Measurements from ENCODE around the gene DIPK2B. TPM values are rescaled to one million over a fixed set of nuclear protein-coding genes. Genes with fewer than 3 reads are reported as not detected.

The DIPK2B gene
- polyA plus RNA-seq, 2 of the 4 experiments (the other 2 are of a cell fraction): not detected

- TF ChIP-seq MYC (IDR thresholded peaks at IDR 0.05; ENCODE audit: borderline replicate concordance, low read length) (no peak), SMC3 (IDR thresholded peaks at IDR 0.05) (no peak), CHD2 (IDR thresholded peaks at IDR 0.05; ENCODE audit: low read length, partially characterized antibody) (no peak)
These were observed 29.7 kb upstream of the DIPK2B start (continued) for GRCh38 chrX:45230410-45230809.

- H3K4me3 ChIP-seq: no peak overlapping the region
- no peak for TF ChIP-seq ZFP36 (IDR thresholded peaks at IDR 0.05; ENCODE audit: borderline replicate concordance, partially characterized antibody)
- no peak for TF ChIP-seq PHF8 (IDR thresholded peaks at IDR 0.05; ENCODE audit: borderline replicate concordance, low read depth)
- CTCF ChIA-PET: interaction anchor here (0.6 kb wide), 1 partner anchor 14 kb away, joined by 4 read pairs; no protein-coding TSS in a partner anchor
- no peaks in the 10 kb centered on the region for H3K4me1 ChIP-seq
- no peaks in the 10 kb centered on the region for H3K9me3 ChIP-seq
- no peak overlapping the region for H3K27ac ChIP-seq
- no peak overlapping the region for H3K4me2 ChIP-seq
- DNase-seq (ENCODE audit: low read depth in 1 of 2, low spot score in 1 of 2) (no peak), ATAC-seq (no peak), FAIRE-seq (no peak)
- POLR2A ChIA-PET: no interaction called here
- no CpG with 5 or more reads among the region's 6 CpGs for WGBS (ENCODE audit: missing lambda C conversion rate)
These were observed 28.7 kb upstream of the DIPK2B start for GRCh38 chrX:45229348-45229747.

- WGBS (ENCODE audit: missing lambda C conversion rate): 71% methylated on average over 1 of the region's 4 CpGs
- POLR2A ChIA-PET: no interaction called here
- Histone ChIP-seq H3K27ac (no peak overlapping the region), H3K9me3 (no peaks in the 10 kb centered on the region), H3K4me2 (no peak overlapping the region), H3K4me3 (no peak overlapping the region), H3K4me1 (no peaks in the 10 kb centered on the region)
- ATAC-seq: no peak
- FAIRE-seq: no peak
- DNase-seq (ENCODE audit: low read depth in 1 of 2, low spot score in 1 of 2): no peak
- CTCF ChIA-PET: interaction anchor here (1.0 kb wide), 1 partner anchor 9 kb away, joined by 3 read pairs; no protein-coding TSS in a partner anchor
- TF ChIP-seq KDM5A (IDR thresholded peaks at IDR 0.05) (no peak), EP300 (IDR thresholded peaks at IDR 0.05) (no peak), SREBF2 (IDR thresholded peaks at IDR 0.05) (no peak), FOXS1 (CRISPR knock-in tag; IDR thresholded peaks at IDR 0.05) (no peak), HDAC2 (IDR thresholded peaks at IDR 0.05) (no peak), ESRRA (IDR thresholded peaks at IDR 0.05; ENCODE audit: borderline replicate concordance, low read length) (no peak), NPAS2 (CRISPR knock-in tag; IDR thresholded peaks at IDR 0.05; ENCODE audit: borderline replicate concordance) (no peak), MYC (IDR thresholded peaks at IDR 0.05; ENCODE audit: borderline replicate concordance, low read length) (no peak), EHF (CRISPR knock-in tag; IDR thresholded peaks at IDR 0.05) (no peak), REST (IDR thresholded peaks at IDR 0.05) (no peak)
These were observed 27.4 kb upstream of the DIPK2B start for GRCh38 chrX:45228126-45228525.

- DNase-seq (ENCODE audit: low read depth in 1 of 2, low spot score in 1 of 2): no peak
- Histone ChIP-seq H3K4me1 (no peaks in the 10 kb centered on the region), H3K4me2 (no peak overlapping the region), H3K9me3 (no peaks in the 10 kb centered on the region; the same call in 2 of the 3 replicates), H3K4me3 (no peak overlapping the region), H3K27ac (no peak overlapping the region)
- ChIA-PET POLR2A (no interaction called here), CTCF (no interaction called here)
- TF ChIP-seq ESRRA (IDR thresholded peaks at IDR 0.05; ENCODE audit: borderline replicate concordance, low read length): no peak
- no peak for TF ChIP-seq MYC (IDR thresholded peaks at IDR 0.05; ENCODE audit: borderline replicate concordance, low read length)
- no peak for TF ChIP-seq POLR2AphosphoS2 (conservative IDR thresholded peaks at IDR 0.05; ENCODE audit: low read length)
- no peak for TF ChIP-seq ZSCAN20 (CRISPR knock-in tag; IDR thresholded peaks at IDR 0.05)
- TF ChIP-seq MAX (IDR thresholded peaks at IDR 0.05): no peak
- no peak for TF ChIP-seq CHD4 (IDR thresholded peaks at IDR 0.05; ENCODE audit: borderline replicate concordance)
- no peak for TF ChIP-seq CBX2 (IDR thresholded peaks at IDR 0.05; ENCODE audit: borderline replicate concordance, low read depth)
- TF ChIP-seq KDM5A (IDR thresholded peaks at IDR 0.05): no peak
- TF ChIP-seq JUNB (IDR thresholded peaks at IDR 0.05): no peak
- TF ChIP-seq USF2 (IDR thresholded peaks at IDR 0.05): no peak
- TF ChIP-seq EP300 (IDR thresholded peaks at IDR 0.05): no peak
- no peak for TF ChIP-seq EHMT2 (IDR thresholded peaks at IDR 0.05; ENCODE audit: low read depth)
- TF ChIP-seq ELK1 (IDR thresholded peaks at IDR 0.05; ENCODE audit: low read depth, low read length): no peak
- no peak for TF ChIP-seq CEBPB (IDR thresholded peaks at IDR 0.05)
- TF ChIP-seq KDM1A (IDR thresholded peaks at IDR 0.05; ENCODE audit: low read depth): no peak
- TF ChIP-seq EHF (CRISPR knock-in tag; IDR thresholded peaks at IDR 0.05): no peak
- no peak for FAIRE-seq
- no peak for ATAC-seq
These were observed 7.6 kb upstream of the DIPK2B start for GRCh38 chrX:45208121-45208856.
